ENCODE results near the gene OGA. TPM values are rescaled to one million over a fixed set of nuclear protein-coding genes. Genes with fewer than 3 reads are reported as not detected.

Gene OGA
- total and polyA plus RNA-seq, 2 donors (not counting 3 experiments of a cell fraction or from before 2014, with no cell fraction given): 30.8 to 118 TPM

DNA sequence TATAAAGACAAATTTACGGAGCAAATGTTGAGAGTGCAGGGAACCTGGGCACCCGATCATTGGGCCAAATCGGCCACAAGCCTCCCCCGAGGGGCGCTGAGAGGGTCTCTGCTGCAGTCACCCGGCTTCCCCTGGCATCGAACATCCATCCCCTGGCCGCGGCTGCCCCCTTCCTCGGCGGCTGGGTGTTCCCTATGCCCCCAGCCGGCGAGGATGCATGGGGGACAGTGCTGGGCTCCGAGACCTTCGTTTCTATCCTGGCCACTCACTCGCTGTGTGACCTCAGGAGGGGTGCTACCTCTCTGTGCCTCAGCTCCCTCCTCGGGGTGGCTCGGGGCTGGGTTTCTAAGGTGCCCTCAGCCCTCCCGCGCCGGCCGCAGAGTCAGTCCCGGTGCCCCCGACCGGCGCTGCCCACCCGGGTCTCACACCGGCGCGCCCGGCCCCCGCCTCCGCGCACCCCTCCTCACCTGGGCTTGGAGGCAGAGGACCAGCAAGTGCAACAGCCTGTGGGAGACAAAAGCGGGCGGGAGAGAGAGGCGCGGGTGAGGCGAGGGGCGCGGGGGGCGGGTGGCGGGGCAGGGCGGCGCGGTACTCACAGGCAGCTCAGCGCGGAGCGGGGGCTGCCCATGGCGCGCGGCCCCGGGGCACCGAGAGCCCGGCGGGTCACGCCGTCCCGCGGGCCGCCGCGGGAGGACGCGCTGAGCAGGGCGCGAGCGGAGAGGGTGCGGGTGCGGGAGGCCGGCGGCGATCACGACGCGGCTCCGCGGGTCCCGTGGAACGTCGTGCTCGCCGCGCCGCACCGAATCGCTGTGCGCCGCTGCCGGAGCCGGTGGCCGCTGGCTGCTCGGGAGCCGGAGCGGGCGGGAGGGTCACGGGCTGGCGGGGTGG, 42.7 kb downstream of the OGA start, which contains the start of gene FGF8:
Gene FGF8, minus strand, starts transcription at position 842 of the 888 bp plus-strand sequence. Its CDS starts 214 bp downstream, at position 628.
- Histone ChIP-seq H3K27me3 (ENCODE audit: control insufficient read depth in 2 of 2, insufficient read depth in 2 of 2, low read length in 2 of 2) (peaks cover 57 to 70% of the 10 kb centered on the region in 2 experiments), H3K9ac (replicated peaks; ENCODE audit: extremely low read depth, insufficient read depth, low read length) (no peak within 1 kb of the TSS), H3K4me2 (ENCODE audit: insufficient read depth, low read length) (no peak within 1 kb of the TSS), H3K4me1 (ENCODE audit: control insufficient read depth, extremely low read depth, insufficient read depth, low read length) (peaks cover 11% of the 10 kb centered on the region), H3K9me3 (replicated peaks; ENCODE audit: control insufficient read depth, insufficient read depth, low read length) (no peaks in the 10 kb centered on the region), H3K9me1 (replicated peaks; ENCODE audit: control insufficient read depth, extremely low read depth, insufficient read depth, low read length) (no peaks in the 10 kb centered on the region), H3K4me3 (replicated peaks in 1 of 3; ENCODE audit: insufficient read depth in 1 of 3, low read depth in 1 of 3, low read length in 3 of 3) (no peak within 1 kb of the TSS), H3K79me2 (ENCODE audit: control insufficient read depth, insufficient read depth, low read length) (no peaks in the 10 kb centered on the region), H2AFZ (ENCODE audit: low read depth, low read length) (no peak within 1 kb of the TSS), H4K20me1 (replicated peaks; ENCODE audit: control insufficient read depth, extremely low read depth, insufficient read depth, low read length) (no peaks in the 10 kb centered on the region), H3K27ac (ENCODE audit: insufficient read depth, low read depth, low read length) (no peak within 1 kb of the TSS), H3K36me3 (ENCODE audit: control insufficient read depth in 2 of 2, extremely low read depth in 1 of 2, insufficient read depth in 2 of 2, low read length in 2 of 2) (no peaks in the 10 kb centered on the region)
- intact Hi-C loops (cut with micrococcal nuclease): no loop called here
- TF ChIP-seq, protein P1, sequence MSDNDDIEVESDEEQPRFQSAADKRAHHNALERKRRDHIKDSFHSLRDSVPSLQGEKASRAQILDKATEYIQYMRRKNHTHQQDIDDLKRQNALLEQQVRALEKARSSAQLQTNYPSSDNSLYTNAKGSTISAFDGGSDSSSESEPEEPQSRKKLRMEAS (IDR thresholded peaks at IDR 0.05; ENCODE audit: insufficient read depth, insufficient read length): no peak
- peak; percentile 97 for TF ChIP-seq EZH2 (IDR thresholded peaks at IDR 0.05; ENCODE audit: borderline replicate concordance, low read depth, low read length, severe bottlenecking)
- ChIA-PET POLR2A (no interaction called here), CTCF (interaction anchor here (1.4 kb wide), 1 partner anchor 173 kb away, joined by 4 read pairs; no protein-coding TSS in a partner anchor)
- DNase-seq (ENCODE audit: low read depth, low spot score) (no peak), FAIRE-seq (no peak)
- no TSS peak for BruUV-seq (replicated peaks)
- dilution Hi-C loops (cut with MboI; ENCODE audit: extremely low pct_ligation_motif_present, low sequenced_read_pairs): no loop called here

DNA sequence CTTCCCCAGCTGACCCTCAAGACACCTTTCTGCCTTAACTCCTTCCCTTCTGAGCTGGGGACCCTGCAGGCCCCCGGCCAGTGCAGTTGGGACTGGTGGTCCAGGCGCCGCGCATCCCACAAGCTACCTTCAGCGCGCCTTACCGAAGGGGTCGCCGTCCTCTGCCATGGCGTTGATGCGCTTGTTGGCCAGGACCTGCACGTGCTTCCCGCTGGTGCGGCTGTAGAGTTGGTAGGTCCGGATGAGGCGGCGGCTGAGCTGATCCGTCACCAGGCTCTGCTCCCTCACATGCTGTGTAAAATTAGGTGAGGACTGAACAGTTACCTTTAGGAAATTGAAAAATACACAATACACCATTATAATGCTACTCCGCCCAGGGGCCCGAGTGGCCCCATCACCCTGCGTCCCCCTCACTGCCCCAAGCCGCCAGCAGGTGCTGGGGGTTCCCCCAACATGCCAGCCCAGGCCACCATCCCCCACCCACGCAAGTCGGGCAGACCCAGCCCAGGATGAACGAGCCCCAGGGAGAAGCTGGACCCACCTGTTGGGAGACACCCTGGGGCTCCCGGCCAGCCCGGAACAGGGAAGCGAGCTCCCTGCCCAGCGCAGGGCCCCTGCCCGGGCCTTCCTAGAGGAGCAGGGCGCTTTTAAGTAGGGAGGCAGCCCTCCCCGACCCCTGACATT, 43.5 kb downstream of the OGA start:
- intact Hi-C loops (cut with micrococcal nuclease) (no loop called here), dilution Hi-C loops (cut with MboI; ENCODE audit: extremely low pct_ligation_motif_present, low sequenced_read_pairs) (no loop called here)
- FAIRE-seq (no peak), DNase-seq (ENCODE audit: low read depth, low spot score) (no peak)
- Histone ChIP-seq H2AFZ (ENCODE audit: low read depth, low read length) (no peak overlapping the region), H3K27me3 (ENCODE audit: control insufficient read depth in 2 of 2, insufficient read depth in 2 of 2, low read length in 2 of 2) (peaks cover 58 to 75% of the 10 kb centered on the region in 2 experiments), H3K27ac (ENCODE audit: insufficient read depth, low read depth, low read length) (no peak overlapping the region), H3K4me3 (replicated peaks in 1 of 3; ENCODE audit: insufficient read depth in 1 of 3, low read depth in 1 of 3, low read length in 3 of 3) (no peak overlapping the region), H3K36me3 (ENCODE audit: control insufficient read depth in 2 of 2, extremely low read depth in 1 of 2, insufficient read depth in 2 of 2, low read length in 2 of 2) (no peaks in the 10 kb centered on the region), H3K9me1 (replicated peaks; ENCODE audit: control insufficient read depth, extremely low read depth, insufficient read depth, low read length) (no peaks in the 10 kb centered on the region), H4K20me1 (replicated peaks; ENCODE audit: control insufficient read depth, extremely low read depth, insufficient read depth, low read length) (no peaks in the 10 kb centered on the region), H3K9ac (replicated peaks; ENCODE audit: extremely low read depth, insufficient read depth, low read length) (no peak overlapping the region), H3K4me1 (ENCODE audit: control insufficient read depth, extremely low read depth, insufficient read depth, low read length) (peaks cover 10% of the 10 kb centered on the region), H3K79me2 (ENCODE audit: control insufficient read depth, insufficient read depth, low read length) (no peaks in the 10 kb centered on the region), H3K9me3 (replicated peaks; ENCODE audit: control insufficient read depth, insufficient read depth, low read length) (no peaks in the 10 kb centered on the region), H3K4me2 (ENCODE audit: insufficient read depth, low read length) (no peak overlapping the region)
- ChIA-PET CTCF (interaction anchor here (1.4 to 3.5 kb wide), 3 partner anchors 65 to 172 kb away, joined by 3 to 19 read pairs (median 4); no protein-coding TSS in a partner anchor), POLR2A (no interaction called here)
- TF ChIP-seq EZH2 (IDR thresholded peaks at IDR 0.05; ENCODE audit: borderline replicate concordance, low read depth, low read length, severe bottlenecking): peak; percentile 66
- TF ChIP-seq POLR2AphosphoS5 (IDR thresholded peaks at IDR 0.05; ENCODE audit: insufficient read depth, low read depth, low read length): no peak
- BruUV-seq (replicated peaks): no TSS peak
